Small intestine (tissue), 4 donors: Measurements from ENCODE around the gene TMEM163. TPM values are rescaled to one million over a fixed set of nuclear protein-coding genes. Genes with fewer than 3 reads are reported as not detected.

Experiments
- polyA plus RNA-seq, 4 donors: library from polyadenylated mRNA; stranded (reverse) in 3 of 4; unstranded in 1 of 4; fragments of 200-250 nt in 3 of 4; fragments of 120-200 nt in 1 of 4; gene quantifications; one replicate each; pipeline versions ENCODE4 v1.2.1 to v1.2.3, GENCODE V29; 2013
- donor health status: healthy with polysubstance abuse.
- donor health status: Bipolar disorder and iron deficiency.
- donor health status: healthy.

TMEM163 gene
- polyA plus RNA-seq, 4 donors = 0.13 to 0.57 (median 0.38) TPM

Other genes with a start within 250 kb of the TMEM163 start
- under 1 TPM in 1 of 4 donors, not detected in 3; 0.46 TPM for gene ACMSD, start 119.6 kb upstream of the TMEM163 start, polyA plus RNA-seq
- 10 to 100 TPM in 2 of 4 donors, 1 to 10 TPM in 2; 5.4 to 41.5 (median 9.3) TPM for gene CCNT2, start 199.8 kb upstream of the TMEM163 start, polyA plus RNA-seq